HCT116 (cell line): ENCODE measurements around the gene CAPZA2. TPM values are rescaled to one million over a fixed set of nuclear protein-coding genes. Genes with fewer than 3 reads are reported as not detected.

ENCODE experiments used
- ATAC-seq: fragments of 200-7000 bp; cut with Tn5 transposase; 2 replicates; pipeline ENCODE4 v1.9.1; 2020; ENCODE audit warnings: mild to moderate bottlenecking, moderate library complexity
- BruUV-seq: library from RNA; stranded (reverse); fragments of 400-500 nt; replicated peaks from 2 replicates; lab custom pipeline; 2021; lab: Mats Ljungman, UMichigan
- CTCF ChIA-PET: fragments of 300-600 bp; sonication (Branson Sonifier 250); formaldehyde crosslinking; loops from one replicate; lab custom pipeline; 2021; ENCODE audit warnings: antibody characterized with exemption; lab: Charles Lee
- POLR2A ChIA-PET: fragments of 300-600, 350-600 bp; sonication (Branson Sonifier 250); formaldehyde crosslinking; loops from one replicate; lab custom pipeline; 2021; ENCODE audit warnings: antibody characterized with exemption; lab: Charles Lee
- RAD21 ChIA-PET, 2 experiments: fragments of 300-600 bp; sonication (Branson Sonifier 250); formaldehyde crosslinking; loops; one replicate each; lab custom pipeline; 2023; ENCODE audit warnings: low total read pairs in 2 of 2; ENCODE audit not compliant: uncharacterized antibody in 2 of 2, unreplicated experiment in 2 of 2, low non-redundant PET in 1 of 2; lab: Charles Lee
- DNase-seq: peaks from one replicate; pipeline ENCODE4 v3.0.0-alpha.2; 2010; ENCODE audit warnings: low read depth, low spot score
- H2AFZ ChIP-seq: fragments of 200-600 bp; shearing (Covaris generic), sonication (generic); 2 replicates; pipeline ENCODE4 v1.6.1; 2017; ENCODE audit warnings: low read depth, mixed run types, mixed read lengths, antibody characterized with exemption, low read length; ENCODE audit not compliant: poor library complexity, severe bottlenecking
- H3K27ac ChIP-seq: 2 replicates; pipeline ENCODE4 v1.5.1; 2012; ENCODE audit warnings: low read depth, low read length
- H3K27me3 ChIP-seq: fragments of 200-600 bp; sonication (generic); 2 replicates; pipeline ENCODE4 v1.6.1; 2016; ENCODE audit warnings: mixed run types, low read length, mixed read lengths; ENCODE audit not compliant: insufficient read depth
- H3K36me3 ChIP-seq, 2 experiments: fragments of 200-500 bp in 1 of 2; fragments of 200-600 bp in 1 of 2; sonication (Bioruptor generic) in 1 of 2; sonication (generic) in 1 of 2; 2 replicates each; pipeline versions ENCODE4 v1.5.1 to v1.6.1; 2014 to 2016; ENCODE audit warnings: low read length in 2 of 2, inconsistent platforms in 1 of 2, mixed read lengths in 1 of 2, mixed run types in 1 of 2; ENCODE audit not compliant: insufficient read depth in 2 of 2, control insufficient read depth in 1 of 2
- H3K4me1 ChIP-seq, 2 experiments: fragments of 200-600 bp in 1 of 2; sonication (generic) in 1 of 2; 2 replicates each; pipeline versions ENCODE4 v1.5.1 to v1.6.1; 2012 to 2017; ENCODE audit warnings: low read length in 2 of 2, inconsistent platforms in 1 of 2, mild to moderate bottlenecking in 1 of 2, mixed read lengths in 1 of 2, mixed run types in 1 of 2, moderate library complexity in 1 of 2; ENCODE audit not compliant: insufficient read depth in 2 of 2, control insufficient read depth in 1 of 2
- H3K4me2 ChIP-seq: fragments of 200-600 bp; sonication (generic); 2 replicates; pipeline ENCODE4 v1.6.1; 2017; ENCODE audit warnings: mixed run types, low read length, mixed read lengths
- H3K4me3 ChIP-seq, 2 experiments: fragments of 200-600 bp in 1 of 2; sonication (generic) in 1 of 2; replicated peaks in 1 of 2; 2 replicates each; pipeline ENCODE4 v1.5.1; 2011 to 2016; ENCODE audit warnings: low read length in 2 of 2, control low read depth in 1 of 2, low read depth in 1 of 2, mild to moderate bottlenecking in 1 of 2, mixed read lengths in 1 of 2, mixed run types in 1 of 2
- H3K79me2 ChIP-seq: fragments of 200-600 bp; sonication (generic); 2 replicates; pipeline ENCODE4 v1.6.1; 2017; ENCODE audit warnings: mild to moderate bottlenecking, mixed run types, low read length, moderate library complexity, mixed read lengths; ENCODE audit not compliant: insufficient read depth
- H3K9ac ChIP-seq: fragments of 200-600 bp; sonication (generic); 2 replicates; pipeline ENCODE4 v1.6.1; 2016; ENCODE audit warnings: low read length, mixed read lengths
- H3K9me2 ChIP-seq: fragments of 200-600 bp; sonication (generic), shearing (Covaris generic); 2 replicates; pipeline ENCODE4 v1.6.1; 2017; ENCODE audit warnings: mixed run types, mild to moderate bottlenecking, moderate library complexity; ENCODE audit not compliant: insufficient read depth
- H3K9me3 ChIP-seq, 2 experiments: fragments of 200-500 bp in 1 of 2; fragments of 200-600 bp in 1 of 2; sonication (Bioruptor generic) in 1 of 2; sonication (generic) in 1 of 2; 2 replicates each; pipeline ENCODE4 v1.6.1; 2014 to 2017; ENCODE audit warnings: low read length in 2 of 2, mixed read lengths in 2 of 2, inconsistent platforms in 1 of 2, low read depth in 1 of 2, mild to moderate bottlenecking in 1 of 2, mixed run types in 1 of 2, moderate library complexity in 1 of 2; ENCODE audit not compliant: control insufficient read depth in 1 of 2, insufficient read depth in 1 of 2
- H4K20me1 ChIP-seq: fragments of 200-600 bp; sonication (generic), shearing (Covaris generic); 2 replicates; pipeline ENCODE4 v1.6.1; 2017; ENCODE audit warnings: mixed run types, mild to moderate bottlenecking, moderate library complexity; ENCODE audit not compliant: insufficient read depth
- EZH2phosphoT487 ChIP-seq: fragments of 200-600 bp; IDR thresholded peaks from 2 replicates; pipeline ENCODE4 v1.6.1; 2018; ENCODE audit warnings: antibody characterized with exemption, borderline replicate concordance
- JUND ChIP-seq: IDR thresholded peaks from 2 replicates; pipeline ENCODE4 v1.6.1; 2012
- YY1 ChIP-seq: IDR thresholded peaks from 2 replicates; pipeline ENCODE4 v1.6.1; 2011; ENCODE audit warnings: low read length, low read depth, moderate library complexity, mild to moderate bottlenecking; ENCODE audit not compliant: insufficient replicate concordance; ENCODE audit errors: extremely low read depth
- intact Hi-C: fragments of 100-400 bp; cut with micrococcal nuclease; formaldehyde crosslinking; loops from 2 replicates; pipeline ENCODE4 v1.10.0; 2022
- total RNA-seq: library from RNA; stranded (reverse); gene quantifications from one replicate; pipeline ENCODE4 v1.2.1, GENCODE V29; 2021; ENCODE audit not compliant: unreplicated experiment
- TF ChIP-seq, protein P1 (sequence below): IDR thresholded peaks from 2 replicates; pipeline ENCODE4 v1.6.1; 2012; ENCODE audit warnings: low read depth

Gene CAPZA2
- total RNA-seq, 1 experiment from 2014 or later, result 135 TPM

DNA sequence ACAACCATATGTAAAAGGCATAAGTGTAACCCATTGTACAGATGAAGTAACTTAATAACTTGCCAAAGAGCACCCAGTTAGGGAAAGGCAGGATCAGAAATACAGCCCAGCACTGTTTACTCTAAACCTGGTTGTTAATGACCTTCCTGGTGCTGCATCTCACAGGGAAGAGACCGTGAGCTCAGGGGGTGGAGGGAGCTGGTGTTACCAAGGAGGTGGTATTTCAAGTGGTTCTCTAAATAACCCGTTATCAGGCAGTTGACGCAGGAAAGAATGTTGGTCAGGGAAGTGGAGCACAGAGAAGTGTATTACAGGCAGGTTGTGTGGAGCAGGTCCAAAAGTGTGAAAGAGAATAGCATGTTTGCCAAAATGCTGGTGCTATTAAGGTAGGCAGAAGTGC lies 86.5 kb downstream of the CAPZA2 start:
- Histone ChIP-seq H3K79me2 (no peaks in the 10 kb centered on the region; the same call in 1 of the 2 replicates), H2AFZ (no peak overlapping the region), H3K9me3 (no peaks in the 10 kb centered on the region), H3K27me3 (no peaks in the 10 kb centered on the region), H3K36me3 (no peaks in the 10 kb centered on the region), H3K4me1 (peaks cover 7 to 20% of the 10 kb centered on the region in 2 experiments), H3K27ac (no peak overlapping the region), H3K9ac (no peak overlapping the region), H3K9me2 (no peaks in the 10 kb centered on the region), H3K4me2 (no peak overlapping the region), H3K4me3 (no peak overlapping the region), H4K20me1 (no peaks in the 10 kb centered on the region)
- RAD21 ChIA-PET, result no interaction called here
- intact Hi-C loops, result no loop called here
- BruUV-seq, result no TSS peak
- CTCF ChIA-PET, result no interaction called here
- no peak for DNase-seq
- ATAC-seq, result no peak
- POLR2A ChIA-PET, result no interaction called here
- TF ChIP-seq, protein P1, sequence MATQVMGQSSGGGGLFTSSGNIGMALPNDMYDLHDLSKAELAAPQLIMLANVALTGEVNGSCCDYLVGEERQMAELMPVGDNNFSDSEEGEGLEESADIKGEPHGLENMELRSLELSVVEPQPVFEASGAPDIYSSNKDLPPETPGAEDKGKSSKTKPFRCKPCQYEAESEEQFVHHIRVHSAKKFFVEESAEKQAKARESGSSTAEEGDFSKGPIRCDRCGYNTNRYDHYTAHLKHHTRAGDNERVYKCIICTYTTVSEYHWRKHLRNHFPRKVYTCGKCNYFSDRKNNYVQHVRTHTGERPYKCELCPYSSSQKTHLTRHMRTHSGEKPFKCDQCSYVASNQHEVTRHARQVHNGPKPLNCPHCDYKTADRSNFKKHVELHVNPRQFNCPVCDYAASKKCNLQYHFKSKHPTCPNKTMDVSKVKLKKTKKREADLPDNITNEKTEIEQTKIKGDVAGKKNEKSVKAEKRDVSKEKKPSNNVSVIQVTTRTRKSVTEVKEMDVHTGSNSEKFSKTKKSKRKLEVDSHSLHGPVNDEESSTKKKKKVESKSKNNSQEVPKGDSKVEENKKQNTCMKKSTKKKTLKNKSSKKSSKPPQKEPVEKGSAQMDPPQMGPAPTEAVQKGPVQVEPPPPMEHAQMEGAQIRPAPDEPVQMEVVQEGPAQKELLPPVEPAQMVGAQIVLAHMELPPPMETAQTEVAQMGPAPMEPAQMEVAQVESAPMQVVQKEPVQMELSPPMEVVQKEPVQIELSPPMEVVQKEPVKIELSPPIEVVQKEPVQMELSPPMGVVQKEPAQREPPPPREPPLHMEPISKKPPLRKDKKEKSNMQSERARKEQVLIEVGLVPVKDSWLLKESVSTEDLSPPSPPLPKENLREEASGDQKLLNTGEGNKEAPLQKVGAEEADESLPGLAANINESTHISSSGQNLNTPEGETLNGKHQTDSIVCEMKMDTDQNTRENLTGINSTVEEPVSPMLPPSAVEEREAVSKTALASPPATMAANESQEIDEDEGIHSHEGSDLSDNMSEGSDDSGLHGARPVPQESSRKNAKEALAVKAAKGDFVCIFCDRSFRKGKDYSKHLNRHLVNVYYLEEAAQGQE, result no peak
- TF ChIP-seq EZH2phosphoT487, result no peak
- TF ChIP-seq JUND, result no peak
- TF ChIP-seq YY1, result no peak
